NOMO-1 treated with dmso at 0.1 percent for 144 hours (cell line): ENCODE data around the gene NT5C.
A peak's percentile ranks its signal among the peaks of the same experiment; 100 is the strongest.
"Not testable (repeated sequence)": the region's sequence is repeated elsewhere in the genome, so short reads cannot be mapped to it uniquely, and the experiment has no call there.

Source experiments
- DNase-seq: peaks from one replicate; lab custom pipeline; 2025; ENCODE audit not compliant: unreplicated experiment; lab: John Stamatoyannopoulos, UW

The NT5C gene

GRCh38 chr17:75144816-75145512 lies 13.4 kb upstream of the NT5C start:
- DNase-seq = no peak

GRCh38 chr17:75142236-75142971 lies 10.9 kb upstream of the NT5C start:
- DNase-seq = no peak

GRCh38 chr17:75138519-75138918 lies 7.0 kb upstream of the NT5C start:
- DNase-seq = no peak

- not testable (repeated sequence) for DNase-seq
These were observed 6.2 kb upstream of the NT5C start for GRCh38 chr17:75137762-75138161.

GRCh38 chr17:75135946-75136345 lies 4.4 kb upstream of the NT5C start:
- DNase-seq = no peak

GRCh38 chr17:75135452-75135851 lies 3.9 kb upstream of the NT5C start:
- no peak for DNase-seq

- DNase-seq = not testable (repeated sequence)
These were observed 2.2 kb upstream of the NT5C start for GRCh38 chr17:75133607-75134347.

- DNase-seq = no peak
These were observed 1.5 kb upstream of the NT5C start for GRCh38 chr17:75133001-75133400.

- DNase-seq = not testable (repeated sequence)
These were observed 767 bp upstream of the NT5C start for GRCh38 chr17:75132018-75133000.

- peak; percentile 36 for DNase-seq
These were observed 787 bp downstream of the NT5C start for GRCh38 chr17:75130632-75131277.

- no peak for DNase-seq
These were observed 1.4 kb downstream of the NT5C start for GRCh38 chr17:75130059-75130631.

- DNase-seq = no peak
These were observed 2.0 kb downstream of the NT5C start for GRCh38 chr17:75129576-75129975.

GRCh38 chr17:75128694-75129505 lies 2.6 kb downstream of the NT5C start:
- no peak for DNase-seq

GRCh38 chr17:75127936-75128335 lies 3.6 kb downstream of the NT5C start:
- not testable (repeated sequence) for DNase-seq

- no peak for DNase-seq
These were observed 4.6 kb downstream of the NT5C start for GRCh38 chr17:75126954-75127353.

- no peak for DNase-seq
These were observed 5.6 kb downstream of the NT5C start for GRCh38 chr17:75125984-75126383.

GRCh38 chr17:75124819-75125162 lies 6.8 kb downstream of the NT5C start:
- DNase-seq = no peak

GRCh38 chr17:75124041-75124818 lies 7.3 kb downstream of the NT5C start:
- DNase-seq = no peak
